Esophagus squamous epithelium (tissue), 5 donors: ENCODE data around the gene PIP5K1B. TPM values are rescaled to one million over a fixed set of nuclear protein-coding genes. Genes with fewer than 3 reads are reported as not detected.

Experiments used
- DNase-seq: peaks from one replicate; lab custom pipeline; 2025; lab: John Stamatoyannopoulos, UW
- H3K27ac ChIP-seq, 4 donors: fragments of 200-600 bp; sonication (generic); one replicate each; pipeline ENCODE4 v1.5.1; 2016 to 2019; ENCODE audit warnings: mild to moderate bottlenecking in 1 of 4
- H3K27me3 ChIP-seq, 4 donors: fragments of 200-600 bp; sonication (generic); 1 replicate in 3 of 4; 2 replicates in 1 of 4; pipeline versions ENCODE4 v1.5.1 to v1.6.0; 2017 to 2021; ENCODE audit warnings: antibody characterized with exemption in 1 of 4
- H3K36me3 ChIP-seq, 3 donors: fragments of 200-600 bp; sonication (generic); one replicate each; pipeline ENCODE4 v1.5.1; 2016 to 2019
- H3K4me1 ChIP-seq, 3 donors: fragments of 200-600 bp; sonication (generic); one replicate each; pipeline ENCODE4 v1.5.1; 2017 to 2019
- H3K4me3 ChIP-seq, 4 donors: fragments of 200-600 bp; sonication (generic); 1 replicate in 3 of 4; 2 replicates in 1 of 4; pipeline ENCODE4 v1.5.1; 2016 to 2019; ENCODE audit warnings: mild to moderate bottlenecking in 2 of 4, moderate library complexity in 1 of 4
- H3K9me3 ChIP-seq, 3 donors: fragments of 200-600 bp; sonication (generic); one replicate each; pipeline ENCODE4 v1.5.1; 2016 to 2019
- POLR2A ChIP-seq, 4 donors: fragments of 450-650 bp; IDR thresholded peaks; one replicate each; pipeline ENCODE4 v1.6.1; 2017; ENCODE audit warnings: antibody characterized with exemption in 4 of 4, mild to moderate bottlenecking in 4 of 4, moderate library complexity in 3 of 4
- WGBS, 2 donors: methylation state at CpG; one replicate each; pipeline ENCODE4 v1.1.5; 2018; 5-methylcytosine and 5-hydroxymethylcytosine counted together
- intact Hi-C: fragments of 100-400 bp; cut with DNase I; formaldehyde crosslinking; loops from one replicate; pipeline ENCODE4 v1.15.0; 2022
- total RNA-seq, 4 donors: library from RNA; depleted of rRNA; stranded (reverse); fragments of >200 nt; gene quantifications; one replicate each; pipeline ENCODE4 v1.1.0, GENCODE V29; 2016
- TF ChIP-seq, protein P1 (sequence below), 6 experiments: fragments of 450-650 bp in 4 of 6; fragments of 200-600 bp in 2 of 6; sonication (generic) in 2 of 6; IDR thresholded peaks; one replicate each; pipeline ENCODE4 v1.5.1; 2016 to 2019; ENCODE audit warnings: antibody characterized with exemption in 6 of 6, mild to moderate bottlenecking in 4 of 6, moderate library complexity in 4 of 6
- donor health status: DM: yes; HTN: yes; CAD: no.

The PIP5K1B gene
- total RNA-seq, 4 donors from 2014 or later = 0.38 to 0.97 (median 0.56) TPM; not detected in 1

DNA sequence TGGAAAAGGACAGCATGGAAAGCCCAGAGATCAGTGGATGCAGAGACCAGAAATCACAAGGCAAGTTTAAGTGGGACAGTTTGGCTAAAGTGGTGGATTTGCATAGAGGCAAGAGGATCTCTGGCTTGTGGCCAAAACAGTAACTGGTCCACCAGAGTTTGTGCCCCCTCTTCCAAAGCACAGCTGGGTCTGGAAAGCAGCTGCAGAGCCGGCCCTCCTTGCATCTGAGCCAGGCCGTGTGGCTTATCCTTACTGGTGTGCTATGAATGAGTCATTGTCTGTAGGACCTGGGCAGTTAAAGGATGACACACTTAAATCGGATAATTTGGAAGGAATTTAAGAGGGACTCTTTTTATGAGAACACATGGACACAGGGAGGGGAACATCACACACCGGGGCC lies 146.6 kb downstream of the PIP5K1B start:
- no peak for TF ChIP-seq POLR2A (IDR thresholded peaks at IDR 0.05)
- TF ChIP-seq, protein P1, sequence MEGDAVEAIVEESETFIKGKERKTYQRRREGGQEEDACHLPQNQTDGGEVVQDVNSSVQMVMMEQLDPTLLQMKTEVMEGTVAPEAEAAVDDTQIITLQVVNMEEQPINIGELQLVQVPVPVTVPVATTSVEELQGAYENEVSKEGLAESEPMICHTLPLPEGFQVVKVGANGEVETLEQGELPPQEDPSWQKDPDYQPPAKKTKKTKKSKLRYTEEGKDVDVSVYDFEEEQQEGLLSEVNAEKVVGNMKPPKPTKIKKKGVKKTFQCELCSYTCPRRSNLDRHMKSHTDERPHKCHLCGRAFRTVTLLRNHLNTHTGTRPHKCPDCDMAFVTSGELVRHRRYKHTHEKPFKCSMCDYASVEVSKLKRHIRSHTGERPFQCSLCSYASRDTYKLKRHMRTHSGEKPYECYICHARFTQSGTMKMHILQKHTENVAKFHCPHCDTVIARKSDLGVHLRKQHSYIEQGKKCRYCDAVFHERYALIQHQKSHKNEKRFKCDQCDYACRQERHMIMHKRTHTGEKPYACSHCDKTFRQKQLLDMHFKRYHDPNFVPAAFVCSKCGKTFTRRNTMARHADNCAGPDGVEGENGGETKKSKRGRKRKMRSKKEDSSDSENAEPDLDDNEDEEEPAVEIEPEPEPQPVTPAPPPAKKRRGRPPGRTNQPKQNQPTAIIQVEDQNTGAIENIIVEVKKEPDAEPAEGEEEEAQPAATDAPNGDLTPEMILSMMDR (IDR thresholded peaks at IDR 0.05) = no peak
- no peak overlapping the region for H3K27ac ChIP-seq
- no peaks in the 10 kb centered on the region for H3K36me3 ChIP-seq
- intact Hi-C loops = no loop called here
- H3K4me1 ChIP-seq = no peaks in the 10 kb centered on the region
- DNase-seq = no peak
- whole genome bisulfite sequencing, 2 donors = 62 to 72% methylated on average over 3 to 4 of the region's 4 CpGs
- no peaks in the 10 kb centered on the region for H3K9me3 ChIP-seq
- no peak overlapping the region for H3K4me3 ChIP-seq
- no peaks in the 10 kb centered on the region for H3K27me3 ChIP-seq

DNA sequence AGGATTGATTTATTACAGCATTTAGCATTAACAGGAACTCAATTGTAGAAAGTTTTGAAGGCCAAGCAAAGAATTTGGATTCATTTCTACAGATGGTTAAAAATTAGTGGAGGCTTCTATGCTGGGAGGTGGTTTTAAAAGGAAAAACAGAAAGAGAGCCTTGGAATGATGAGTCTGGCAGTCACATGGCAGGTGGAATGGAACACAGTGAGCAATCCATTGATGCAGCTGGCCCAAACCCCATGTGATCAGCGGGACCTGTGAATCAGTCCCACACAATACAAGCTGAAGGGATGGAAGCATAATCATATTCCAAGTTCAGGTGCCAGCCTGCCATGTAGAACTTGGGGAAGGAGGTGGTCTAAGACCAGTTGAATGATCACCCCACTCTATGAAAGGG lies 147.9 kb downstream of the PIP5K1B start:
- H3K4me3 ChIP-seq = no peak overlapping the region
- TF ChIP-seq, protein P1 (IDR thresholded peaks at IDR 0.05) = no peak
- no peak for TF ChIP-seq POLR2A (IDR thresholded peaks at IDR 0.05)
- DNase-seq = no peak
- no peak overlapping the region for H3K27ac ChIP-seq
- no peaks in the 10 kb centered on the region for H3K36me3 ChIP-seq
- WGBS, 2 donors = 40 to 90% methylated on average over 1 of the region's 1 CpG
- intact Hi-C loops = no loop called here
- H3K27me3 ChIP-seq = no peaks in the 10 kb centered on the region
- no peaks in the 10 kb centered on the region for H3K9me3 ChIP-seq
- no peaks in the 10 kb centered on the region for H3K4me1 ChIP-seq

DNA sequence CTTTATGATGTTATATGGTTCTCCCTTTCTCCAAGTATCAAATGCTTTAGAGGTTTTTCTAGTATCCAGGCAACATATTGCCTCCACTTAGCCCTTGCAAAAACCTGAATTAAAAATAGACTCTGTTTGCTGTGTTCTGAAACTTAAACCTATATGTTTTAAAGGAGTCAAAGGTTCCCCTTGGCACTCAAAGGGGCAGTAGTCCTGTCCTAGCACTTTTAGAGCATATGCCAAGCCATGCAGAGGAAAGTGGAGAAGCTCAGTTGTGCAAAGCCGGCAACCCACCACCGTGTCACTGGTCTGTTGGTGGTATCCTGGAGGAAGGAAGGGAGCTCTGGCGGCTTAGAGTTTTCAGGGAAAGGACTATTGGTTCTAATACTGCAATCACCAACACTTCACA lies 154.3 kb downstream of the PIP5K1B start:
- DNase-seq = no peak
- no peak overlapping the region for H3K27ac ChIP-seq
- no peak overlapping the region for H3K4me3 ChIP-seq
- no peaks in the 10 kb centered on the region for H3K9me3 ChIP-seq
- H3K27me3 ChIP-seq = peaks cover 0 to 3% (median 0%) of the 10 kb centered on the region in 4 donors
- no peaks in the 10 kb centered on the region for H3K36me3 ChIP-seq
- 57 to 71% methylated on average over 3 of the region's 3 CpGs for WGBS, 2 donors
- no peaks in the 10 kb centered on the region for H3K4me1 ChIP-seq
- intact Hi-C loops = no loop called here
- TF ChIP-seq, protein P1 (IDR thresholded peaks at IDR 0.05) = no peak
- TF ChIP-seq POLR2A (IDR thresholded peaks at IDR 0.05) = no peak

DNA sequence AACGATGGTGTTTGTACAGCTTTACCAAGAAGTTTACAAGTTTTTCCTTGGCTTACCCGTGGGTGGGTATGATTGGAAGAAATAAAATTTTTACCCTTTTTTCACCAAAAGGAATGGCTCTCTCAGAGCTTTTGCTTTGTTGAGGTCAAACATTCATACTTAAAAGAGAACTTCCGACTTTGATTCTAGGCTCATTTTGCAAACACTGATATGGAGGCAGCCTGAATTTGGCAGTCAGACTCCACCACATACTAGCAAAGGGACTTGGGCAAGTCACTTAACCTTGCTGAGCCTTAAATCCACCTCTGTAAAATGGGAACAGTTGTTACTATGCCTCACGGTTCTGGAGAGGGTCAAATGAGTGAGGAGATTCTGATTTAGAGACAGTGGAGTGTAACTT lies 155.4 kb downstream of the PIP5K1B start:
- Histone ChIP-seq H3K9me3 (no peaks in the 10 kb centered on the region), H3K36me3 (no peaks in the 10 kb centered on the region), H3K27ac (no peak overlapping the region), H3K4me3 (no peak overlapping the region), H3K4me1 (no peaks in the 10 kb centered on the region), H3K27me3 (peaks cover 0 to 3% (median 0%) of the 10 kb centered on the region in 4 donors)
- WGBS, 2 donors = 54 to 59% methylated on average over 3 to 4 of the region's 4 CpGs
- intact Hi-C loops = no loop called here
- DNase-seq = no peak
- TF ChIP-seq POLR2A (IDR thresholded peaks at IDR 0.05) = no peak

DNA sequence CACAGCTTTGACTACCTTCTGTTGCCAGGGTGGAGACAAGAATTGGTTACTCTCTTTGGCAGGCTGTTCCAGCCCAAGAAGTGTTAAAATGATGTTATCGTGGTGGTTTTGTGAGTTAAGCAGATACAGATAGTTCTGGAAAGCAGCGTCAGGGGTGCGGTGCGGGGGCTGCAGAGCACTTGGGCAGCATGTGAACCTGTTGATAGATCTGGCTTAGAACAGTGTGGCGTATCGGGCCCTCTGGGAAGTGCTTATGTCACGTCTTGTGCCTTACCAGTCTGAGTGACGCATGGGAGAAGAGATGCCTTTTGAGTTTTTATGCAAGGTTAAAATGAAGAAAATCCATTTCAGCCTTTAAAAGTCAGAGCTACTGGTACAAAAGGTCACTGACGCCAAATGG lies 156.4 kb downstream of the PIP5K1B start:
- Histone ChIP-seq H3K9me3 (no peaks in the 10 kb centered on the region), H3K27me3 (peaks cover 0 to 3% (median 0%) of the 10 kb centered on the region in 4 donors), H3K27ac (no peak overlapping the region), H3K36me3 (no peaks in the 10 kb centered on the region), H3K4me3 (no peak overlapping the region), H3K4me1 (no peaks in the 10 kb centered on the region)
- no peak for DNase-seq
- intact Hi-C loops = no loop called here
- TF ChIP-seq POLR2A (IDR thresholded peaks at IDR 0.05) = no peak
- TF ChIP-seq, protein P1 (IDR thresholded peaks at IDR 0.05) = no peak
- 72 to 76% methylated on average over 9 of the region's 9 CpGs for WGBS, 2 donors

DNA sequence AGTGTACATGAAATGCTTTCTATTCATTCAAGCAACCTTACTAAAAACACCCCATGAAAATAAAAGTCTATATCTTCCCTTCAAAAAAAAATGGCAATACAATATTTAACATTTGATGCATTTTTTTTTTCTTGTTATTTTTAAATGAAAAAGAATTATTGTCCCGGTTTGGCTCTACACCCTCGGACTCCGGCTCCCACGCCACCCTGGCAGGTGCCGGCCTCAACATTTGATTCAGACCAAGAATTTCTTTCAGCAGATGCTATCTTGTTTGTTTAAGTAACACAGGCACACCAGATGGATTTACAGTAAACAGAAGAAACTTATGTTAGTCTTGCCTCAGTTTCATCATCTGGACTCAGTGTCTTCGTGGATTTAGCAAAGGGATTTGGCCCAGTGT lies 162.0 kb downstream of the PIP5K1B start:
- DNase-seq = no peak
- Histone ChIP-seq H3K27ac (no peak overlapping the region), H3K9me3 (no peaks in the 10 kb centered on the region), H3K4me3 (no peak overlapping the region), H3K4me1 (peaks cover 0 to 3% (median 0%) of the 10 kb centered on the region in 3 donors), H3K36me3 (no peaks in the 10 kb centered on the region), H3K27me3 (no peaks in the 10 kb centered on the region)
- no peak for TF ChIP-seq POLR2A (IDR thresholded peaks at IDR 0.05)
- TF ChIP-seq, protein P1 (IDR thresholded peaks at IDR 0.05) = no peak
- 74 to 83% methylated on average over 6 of the region's 6 CpGs for WGBS, 2 donors
- intact Hi-C loops = no loop called here
